Activated T-cell treated with anti-CD3 and anti-CD28 coated beads, Interleukin-2, amount 50 U/mL, for 4 hours (primary cell): ENCODE measurements around the gene PAM. TPM values are rescaled to one million over a fixed set of nuclear protein-coding genes. Genes with fewer than 3 reads are reported as not detected.
"Not testable (repeated sequence)": the region's sequence is repeated elsewhere in the genome, so short reads cannot be mapped to it uniquely, and the experiment has no call there.

Experiments used
- ATAC-seq, 2 donors: fragments of 200-7000 bp; cut with Tn5 transposase; one replicate each; pipeline ENCODE4 v1.10.0; 2021
- DNase-seq: peaks from one replicate; pipeline ENCODE4 v3.0.0-alpha.2; 2020
- H3K27me3 Mint-ChIP-seq: one replicate; pipeline ENCODE4 v1.8.0; 2021; ENCODE audit warnings: low read depth, mixed read lengths
- H3K36me3 Mint-ChIP-seq: one replicate; pipeline ENCODE4 v1.8.0; 2022; ENCODE audit warnings: mixed read lengths; ENCODE audit not compliant: insufficient read depth
- H3K4me1 Mint-ChIP-seq: one replicate; pipeline ENCODE4 v1.8.0; 2021; ENCODE audit warnings: low read depth, mixed read lengths
- H3K4me3 Mint-ChIP-seq: one replicate; pipeline ENCODE4 v1.8.0; 2021; ENCODE audit warnings: mild to moderate bottlenecking, moderate library complexity, mixed read lengths
- H3K9me3 Mint-ChIP-seq: one replicate; pipeline ENCODE4 v1.8.0; 2021; ENCODE audit warnings: mixed read lengths
- total RNA-seq, 3 donors: library from RNA; stranded (reverse); gene quantifications; one replicate each; pipeline ENCODE4 v1.2.1, GENCODE V29; 2021

PAM gene
- total RNA-seq, 3 donors from 2014 or later, result 50.9 to 56.2 (median 55.7) TPM

GRCh38 chr5:102762095-102762534 is 7.0 kb downstream of the PAM start:
- no peak for DNase-seq
- ATAC-seq, result peak; percentile 71 to 73
- H3K36me3 Mint-ChIP-seq, result peaks cover 8% of the 10 kb centered on the region

DNA sequence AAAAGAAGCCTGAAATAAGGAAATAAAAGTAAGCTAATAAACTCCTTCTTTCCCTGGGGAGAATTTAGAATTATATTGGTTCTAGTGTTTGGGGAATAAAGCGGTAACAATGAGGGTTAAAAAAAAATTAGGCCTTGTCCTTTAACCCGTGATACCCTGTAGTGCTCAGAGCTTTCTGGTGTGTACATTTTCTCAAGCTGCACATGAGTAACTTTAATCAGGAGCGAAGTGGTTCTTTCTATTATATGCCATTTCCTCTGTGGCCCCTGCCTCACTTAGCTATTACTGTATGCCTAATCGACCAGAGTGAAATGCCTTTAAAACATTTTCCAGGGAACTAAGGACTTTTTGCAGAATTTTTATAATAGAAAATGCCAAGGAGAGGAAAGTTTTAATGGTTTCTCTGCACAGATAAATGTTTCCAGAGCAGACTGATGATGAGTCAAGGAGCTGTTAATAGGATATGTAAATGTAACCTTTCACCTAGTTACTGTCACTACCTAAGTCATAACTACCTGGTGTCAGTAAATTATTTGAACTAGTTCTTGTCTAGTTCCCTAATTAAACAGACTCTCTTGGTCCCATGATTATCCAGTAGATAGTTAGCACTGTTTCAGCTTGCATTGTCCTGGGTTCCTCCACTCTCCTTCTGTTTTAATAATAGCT is 7.6 kb downstream of the PAM start:
- Mint-ChIP-seq H3K36me3 (peaks cover 9% of the 10 kb centered on the region), H3K27me3 (no peaks in the 10 kb centered on the region)

More at GRCh38 chr5:102762095-102762534, 7.0 kb downstream of the PAM start:
- Mint-ChIP-seq H3K4me3 (peak overlapping the region; percentile 81), H3K27me3 (no peaks in the 10 kb centered on the region), H3K4me1 (peaks cover 75% of the 10 kb centered on the region), H3K9me3 (peaks cover 4% of the 10 kb centered on the region)

GRCh38 chr5:102763734-102764133 is 8.6 kb downstream of the PAM start:
- Mint-ChIP-seq H3K9me3 (peaks cover 4% of the 10 kb centered on the region), H3K27me3 (no peaks in the 10 kb centered on the region), H3K4me3 (peak overlapping the region; percentile 81), H3K36me3 (peaks cover 11% of the 10 kb centered on the region), H3K4me1 (peaks cover 71% of the 10 kb centered on the region)
- ATAC-seq (no peak), DNase-seq (no peak)

More for the DNA sequence above, 7.6 kb downstream of the PAM start:
- peak overlapping the region; percentile 81 for H3K4me3 Mint-ChIP-seq
- ATAC-seq, result peak; percentile 23 to 27
- no peak for DNase-seq
- H3K4me1 Mint-ChIP-seq, result peaks cover 77% of the 10 kb centered on the region
- peaks cover 4% of the 10 kb centered on the region for H3K9me3 Mint-ChIP-seq

- H3K9me3 Mint-ChIP-seq, result peaks cover 4% of the 10 kb centered on the region
- peak overlapping the region; percentile 46 for H3K4me3 Mint-ChIP-seq
- H3K36me3 Mint-ChIP-seq, result peaks cover 11% of the 10 kb centered on the region
- H3K4me1 Mint-ChIP-seq, result peaks cover 67% of the 10 kb centered on the region
- H3K27me3 Mint-ChIP-seq, result no peaks in the 10 kb centered on the region
- DNase-seq (no peak), ATAC-seq (no peak)
Measured at GRCh38 chr5:102764381-102765004, 9.4 kb downstream of the PAM start.

DNA sequence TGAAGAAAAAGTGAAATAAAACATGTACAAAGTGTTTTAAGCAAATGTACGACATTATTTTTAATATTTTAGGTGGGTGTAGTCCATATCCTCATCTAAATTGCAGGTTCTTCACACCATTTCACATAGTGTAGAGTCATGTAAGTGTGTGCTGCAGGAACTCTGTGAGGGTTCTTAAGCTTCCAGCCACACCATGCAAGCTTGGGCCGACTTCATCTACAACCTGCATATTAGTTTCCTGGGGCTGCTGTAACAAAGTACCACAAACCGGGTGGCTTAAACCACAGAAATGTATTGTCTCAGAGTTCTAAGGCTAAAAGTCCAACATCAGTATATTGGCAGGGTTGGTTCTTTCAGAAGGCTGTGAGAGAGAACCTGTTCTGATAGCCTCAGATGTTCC is 10.2 kb downstream of the PAM start:
- Mint-ChIP-seq H3K4me3 (peak overlapping the region; percentile 46), H3K27me3 (no peaks in the 10 kb centered on the region), H3K9me3 (peaks cover 4% of the 10 kb centered on the region), H3K36me3 (peaks cover 11% of the 10 kb centered on the region), H3K4me1 (peaks cover 62% of the 10 kb centered on the region)
- no peak for DNase-seq
- ATAC-seq, result no peak

DNA sequence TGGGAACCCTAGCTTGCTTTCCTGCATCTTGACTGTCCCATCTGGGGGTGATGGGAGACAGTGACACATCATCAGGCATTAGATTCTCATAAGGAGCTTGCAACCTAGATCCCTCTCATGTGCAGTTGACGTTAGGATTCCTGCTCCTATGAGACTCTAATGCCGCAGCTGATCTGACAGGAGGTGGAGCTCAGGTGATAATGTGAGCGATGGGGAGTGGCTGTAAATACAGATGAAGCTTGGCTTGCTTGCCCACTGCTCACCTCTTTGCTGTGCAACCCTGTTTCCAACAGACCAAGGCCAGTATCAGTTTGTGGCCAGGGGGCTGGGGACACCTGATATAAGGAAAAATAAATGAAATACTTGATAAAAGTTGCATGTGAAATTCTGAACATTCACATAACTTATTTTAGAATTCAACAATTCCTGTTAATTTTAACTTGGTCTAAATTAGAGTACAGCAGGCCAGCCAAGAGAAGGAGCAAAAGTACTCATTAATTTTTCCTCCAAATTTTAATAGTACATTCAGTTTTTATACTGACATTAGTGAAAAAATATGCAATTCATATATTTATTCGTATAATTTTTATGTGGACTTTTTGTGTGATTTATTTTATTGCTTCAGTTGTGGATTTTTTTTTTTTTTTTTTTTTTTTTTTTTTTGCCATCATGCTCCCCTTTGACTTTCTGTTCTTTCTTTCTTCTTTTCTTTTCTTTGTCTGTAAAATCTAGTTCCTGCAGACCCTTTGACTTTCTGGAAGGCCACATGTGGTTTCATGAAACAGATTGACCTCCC is 11.4 kb downstream of the PAM start:
- Mint-ChIP-seq H3K27me3 (no peaks in the 10 kb centered on the region), H3K4me3 (no peak overlapping the region), H3K9me3 (peaks cover 4% of the 10 kb centered on the region), H3K36me3 (peaks cover 15% of the 10 kb centered on the region), H3K4me1 (peaks cover 63% of the 10 kb centered on the region)
- ATAC-seq (no peak), DNase-seq (no peak)

DNA sequence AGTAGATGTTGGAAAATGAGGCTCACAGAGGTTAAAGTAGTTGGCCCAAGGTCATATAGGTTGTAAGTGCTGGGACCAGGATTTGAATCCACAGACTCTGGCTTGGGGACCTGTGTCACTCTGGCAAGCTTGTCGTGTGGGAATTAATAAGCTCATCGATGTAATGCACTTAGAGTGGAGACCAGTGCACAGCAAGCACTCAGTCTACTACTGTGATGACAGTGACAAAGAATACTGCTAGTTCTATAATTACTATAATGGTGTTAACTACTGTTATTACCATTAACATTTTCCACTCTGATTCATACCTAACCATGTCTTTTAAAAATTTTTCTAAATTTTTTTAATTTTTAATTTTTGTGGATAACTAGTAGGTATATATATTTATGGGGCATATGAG is 12.8 kb downstream of the PAM start:
- Mint-ChIP-seq H3K36me3 (peaks cover 15% of the 10 kb centered on the region), H3K4me1 (peaks cover 59% of the 10 kb centered on the region), H3K4me3 (no peak overlapping the region), H3K9me3 (peaks cover 4% of the 10 kb centered on the region), H3K27me3 (no peaks in the 10 kb centered on the region)
- ATAC-seq, result peak; percentile 81 to 82
- no peak for DNase-seq

- Mint-ChIP-seq H3K4me1 (peaks cover 35% of the 10 kb centered on the region), H3K27me3 (no peaks in the 10 kb centered on the region), H3K4me3 (no peak overlapping the region), H3K36me3 (peaks cover 13% of the 10 kb centered on the region), H3K9me3 (peaks cover 4% of the 10 kb centered on the region)
- no peak for DNase-seq
- ATAC-seq, result no peak
Measured at GRCh38 chr5:102770803-102771202, 15.7 kb downstream of the PAM start.

DNA sequence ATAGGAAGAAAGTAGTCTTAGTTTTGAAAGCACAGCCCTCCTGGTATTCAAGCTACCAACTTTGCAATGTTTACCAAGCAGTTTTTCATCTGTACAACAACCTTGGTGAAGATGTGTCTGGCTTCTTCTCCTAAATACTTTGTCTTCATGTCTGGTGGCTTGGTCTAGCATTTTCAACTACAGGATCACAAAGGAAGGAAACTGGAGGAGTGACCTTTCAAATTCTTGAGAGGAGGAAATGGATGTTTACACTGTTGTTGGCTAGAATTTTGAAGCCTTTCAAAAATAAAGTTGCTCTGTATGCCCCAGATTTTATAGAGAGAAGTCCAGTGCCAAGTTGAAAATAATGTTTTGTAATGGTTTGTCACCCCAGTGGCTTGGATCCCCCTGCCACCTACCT is 16.3 kb downstream of the PAM start:
- peaks cover 7% of the 10 kb centered on the region for H3K9me3 Mint-ChIP-seq
- no peak for DNase-seq
- no peak overlapping the region for H3K4me3 Mint-ChIP-seq
- H3K36me3 Mint-ChIP-seq, result peaks cover 15% of the 10 kb centered on the region
- no peaks in the 10 kb centered on the region for H3K27me3 Mint-ChIP-seq
- ATAC-seq, result no peak
- peaks cover 38% of the 10 kb centered on the region for H3K4me1 Mint-ChIP-seq

- peaks cover 14% of the 10 kb centered on the region for H3K36me3 Mint-ChIP-seq
- H3K27me3 Mint-ChIP-seq, result no peaks in the 10 kb centered on the region
- no peak overlapping the region for H3K4me3 Mint-ChIP-seq
- no peak for ATAC-seq
- H3K4me1 Mint-ChIP-seq, result peaks cover 44% of the 10 kb centered on the region
- DNase-seq, result no peak
- peaks cover 7% of the 10 kb centered on the region for H3K9me3 Mint-ChIP-seq
Measured at GRCh38 chr5:102772273-102772672, 17.2 kb downstream of the PAM start.

DNA sequence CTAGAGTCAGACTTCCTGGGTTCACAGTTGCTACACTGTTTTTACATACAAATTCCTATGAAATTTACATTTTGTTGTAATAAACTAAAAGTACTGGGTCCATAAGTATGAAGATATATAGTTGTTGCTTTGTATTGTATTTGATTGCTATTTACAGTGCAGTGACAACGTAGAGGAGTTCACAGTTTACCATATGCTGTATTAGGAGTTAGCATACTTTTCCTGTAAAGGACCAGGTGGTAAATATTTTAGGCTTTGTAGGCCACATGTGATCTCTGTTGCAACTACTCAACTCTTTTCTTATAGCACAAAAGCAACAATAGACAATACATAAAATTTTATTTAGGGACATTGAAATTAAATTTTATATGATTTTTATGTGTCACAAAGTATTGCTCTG is 18.0 kb downstream of the PAM start:
- Mint-ChIP-seq H3K36me3 (peaks cover 12% of the 10 kb centered on the region), H3K4me1 (peaks cover 44% of the 10 kb centered on the region), H3K9me3 (peaks cover 7% of the 10 kb centered on the region), H3K4me3 (no peak overlapping the region), H3K27me3 (no peaks in the 10 kb centered on the region)
- no peak for DNase-seq
- ATAC-seq, result no peak

- not testable (repeated sequence) for DNase-seq, ATAC-seq, H3K27me3 Mint-ChIP-seq, H3K4me3 Mint-ChIP-seq, H3K9me3 Mint-ChIP-seq
- peaks cover 13% of the 10 kb centered on the region for H3K36me3 Mint-ChIP-seq
- peaks cover 63% of the 10 kb centered on the region for H3K4me1 Mint-ChIP-seq
Measured at GRCh38 chr5:102775756-102776155, 20.7 kb downstream of the PAM start.

- Mint-ChIP-seq H3K36me3 (peaks cover 9% of the 10 kb centered on the region), H3K4me1 (peaks cover 53% of the 10 kb centered on the region), H3K27me3 (no peaks in the 10 kb centered on the region), H3K9me3 (peaks cover 7% of the 10 kb centered on the region), H3K4me3 (no peak overlapping the region)
- DNase-seq (no peak), ATAC-seq (no peak)
Measured at GRCh38 chr5:102777099-102777498, 22.0 kb downstream of the PAM start.

DNA sequence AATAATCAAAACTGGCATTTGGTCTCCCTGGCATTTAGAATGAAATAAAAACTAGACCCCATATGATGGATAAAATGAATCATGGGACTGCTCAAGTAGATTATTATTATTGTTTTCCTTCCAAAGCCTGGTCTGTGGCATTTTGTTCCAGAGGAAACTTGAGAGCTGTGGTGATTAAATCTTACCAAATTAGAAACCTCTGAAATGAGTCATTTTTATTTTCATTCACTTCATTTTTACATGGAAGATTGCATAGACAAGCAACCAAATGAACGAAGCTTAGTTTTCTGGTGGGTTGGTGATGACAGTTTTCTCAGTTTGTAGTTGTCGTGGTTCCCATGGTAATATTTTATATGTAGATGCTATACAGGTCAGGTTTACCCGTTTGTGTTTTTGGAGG is 23.4 kb downstream of the PAM start:
- H3K4me1 Mint-ChIP-seq, result peaks cover 50% of the 10 kb centered on the region
- DNase-seq (no peak), ATAC-seq (peak; percentile 92)
- H3K27me3 Mint-ChIP-seq, result no peaks in the 10 kb centered on the region
- peak overlapping the region; percentile 17 for H3K4me3 Mint-ChIP-seq
- peaks cover 7% of the 10 kb centered on the region for H3K9me3 Mint-ChIP-seq
- peaks cover 9% of the 10 kb centered on the region for H3K36me3 Mint-ChIP-seq
